ENCODE measurements around the gene GNG12. TPM values are rescaled to one million over a fixed set of nuclear protein-coding genes. Genes with fewer than 3 reads are reported as not detected.

The GNG12 gene
- total RNA-seq, 1 experiment from 2014 or later, result 102 TPM

DNA sequence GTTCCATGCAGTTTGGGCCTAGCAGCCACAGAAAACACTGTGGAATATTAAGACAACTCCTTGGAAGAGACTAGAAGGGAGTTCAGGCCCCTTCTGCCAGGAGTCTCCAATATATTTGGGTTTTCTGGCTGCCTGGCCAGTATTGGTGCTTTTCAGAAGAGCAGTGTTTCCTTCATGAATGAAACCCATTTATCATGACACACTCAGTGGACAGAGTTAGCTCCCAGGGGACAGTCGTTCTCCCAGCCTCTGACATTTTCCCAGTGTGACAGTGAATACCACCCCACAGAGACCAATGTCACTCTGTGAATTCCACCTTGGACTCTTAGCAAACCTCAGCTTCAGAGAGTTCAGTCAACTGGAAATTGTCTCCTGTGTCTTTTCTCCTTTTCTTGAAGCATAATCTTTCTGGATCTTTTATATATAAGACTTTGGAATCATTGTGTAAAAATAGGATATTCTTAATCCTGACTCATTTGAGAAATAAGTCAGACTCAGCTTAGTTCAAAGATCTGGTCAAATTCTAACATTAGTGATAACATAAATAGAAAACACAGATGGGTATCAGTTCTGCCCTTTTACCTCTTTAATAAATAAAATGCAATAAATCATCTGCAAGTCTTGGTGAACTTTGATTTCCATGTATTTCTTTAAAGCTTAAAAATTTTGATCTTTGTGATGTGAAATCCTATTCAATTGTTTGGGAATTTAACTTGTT lies 40.4 kb downstream of the GNG12 start:
- no peak overlapping the region for H2AFZ ChIP-seq
- peak overlapping the region; percentile 72 for H3K4me2 ChIP-seq
- intact Hi-C loops (cut with micrococcal nuclease; ENCODE audit: unreplicated experiment), result loop anchor here (1.0 to 2.0 kb wide), 4 partner anchors 27 to 110 kb away; no protein-coding TSS in a partner anchor
- no peaks in the 10 kb centered on the region for H3K9me3 ChIP-seq (ENCODE audit: insufficient read depth, low read depth)
- no TSS peak for BruUV-seq (replicated peaks)
- H3K79me2 ChIP-seq (ENCODE audit: low read depth), result peaks cover 81% of the 10 kb centered on the region
- H3K36me3 ChIP-seq (ENCODE audit: low read depth), result no peaks in the 10 kb centered on the region
- peak overlapping the region; percentile 84 for H3K27ac ChIP-seq
- ChIA-PET CTCF (no interaction called here), POLR2A (ENCODE audit: unreplicated experiment) (interaction anchor here (0.7 kb wide), 1 partner anchor 114 kb away, joined by 3 read pairs; no protein-coding TSS in a partner anchor)
- no peaks in the 10 kb centered on the region for H3K27me3 ChIP-seq (ENCODE audit: insufficient read depth, low read depth)
- peaks cover 31% of the 10 kb centered on the region for H3F3A ChIP-seq (ENCODE audit: insufficient read depth, low read depth)
- TF ChIP-seq EZH2 (IDR thresholded peaks at IDR 0.05; ENCODE audit: low read depth) (no peak), CTCF (conservative IDR thresholded peaks at IDR 0.05) (no peak)
- peak in 1 of 2 experiments; percentile 45 for DNase-seq
- H4K20me1 ChIP-seq (ENCODE audit: insufficient read depth), result no peaks in the 10 kb centered on the region
- no peaks in the 10 kb centered on the region for H3K9me2 ChIP-seq (ENCODE audit: insufficient read depth)
- no peak overlapping the region; the same call in 1 of the 2 replicates for H3K4me3 ChIP-seq
- peaks cover 45% of the 10 kb centered on the region for H3K4me1 ChIP-seq (replicated peaks; ENCODE audit: insufficient read depth)

- Histone ChIP-seq H2AFZ (no peak overlapping the region), H3F3A (ENCODE audit: insufficient read depth, low read depth) (peaks cover 31% of the 10 kb centered on the region), H3K9me2 (ENCODE audit: insufficient read depth) (no peaks in the 10 kb centered on the region), H3K4me3 (no peak overlapping the region; the same call in 1 of the 2 replicates), H3K27ac (peak overlapping the region; percentile 84), H3K79me2 (ENCODE audit: low read depth) (peaks cover 74% of the 10 kb centered on the region), H3K4me1 (replicated peaks; ENCODE audit: insufficient read depth) (peaks cover 45% of the 10 kb centered on the region), H3K4me2 (peak overlapping the region; percentile 72), H4K20me1 (ENCODE audit: insufficient read depth) (no peaks in the 10 kb centered on the region), H3K27me3 (ENCODE audit: insufficient read depth, low read depth) (no peaks in the 10 kb centered on the region), H3K36me3 (ENCODE audit: low read depth) (no peaks in the 10 kb centered on the region), H3K9me3 (ENCODE audit: insufficient read depth, low read depth) (no peaks in the 10 kb centered on the region)
- TF ChIP-seq CTCF (conservative IDR thresholded peaks at IDR 0.05) (no peak), EZH2 (IDR thresholded peaks at IDR 0.05; ENCODE audit: low read depth) (no peak)
- POLR2A ChIA-PET (ENCODE audit: unreplicated experiment), result no interaction called here
- intact Hi-C loops (cut with micrococcal nuclease; ENCODE audit: unreplicated experiment), result loop anchor here (1.0 to 2.0 kb wide), 4 partner anchors 26 to 109 kb away; no protein-coding TSS in a partner anchor
- TSS peak; percentile 84 for BruUV-seq (replicated peaks)
- CTCF ChIA-PET, result interaction anchor here (0.6 kb wide), 1 partner anchor 41 kb away, joined by 7 read pairs; no protein-coding TSS in a partner anchor
- peak in 1 of 2 experiments; percentile 89 for DNase-seq
Measured at GRCh38 chr1:67792103-67792502, 41.2 kb downstream of the GNG12 start.

- Histone ChIP-seq H3K4me1 (replicated peaks; ENCODE audit: insufficient read depth) (peaks cover 45% of the 10 kb centered on the region), H3K27ac (peak overlapping the region; percentile 84), H3K9me3 (ENCODE audit: insufficient read depth, low read depth) (no peaks in the 10 kb centered on the region), H3K36me3 (ENCODE audit: low read depth) (no peaks in the 10 kb centered on the region), H3K4me2 (peak overlapping the region; percentile 72), H3K79me2 (ENCODE audit: low read depth) (peaks cover 74% of the 10 kb centered on the region), H3F3A (ENCODE audit: insufficient read depth, low read depth) (peaks cover 31% of the 10 kb centered on the region), H4K20me1 (ENCODE audit: insufficient read depth) (no peaks in the 10 kb centered on the region), H3K9me2 (ENCODE audit: insufficient read depth) (no peaks in the 10 kb centered on the region), H2AFZ (no peak overlapping the region), H3K27me3 (ENCODE audit: insufficient read depth, low read depth) (no peaks in the 10 kb centered on the region), H3K4me3 (no peak overlapping the region; the same call in 1 of the 2 replicates)
- peak; percentile 60 to 84 for DNase-seq
- intact Hi-C loops (cut with micrococcal nuclease; ENCODE audit: unreplicated experiment), result loop anchor here (1.0 to 2.0 kb wide), 4 partner anchors 25 to 108 kb away; no protein-coding TSS in a partner anchor
- no peak for TF ChIP-seq EZH2 (IDR thresholded peaks at IDR 0.05; ENCODE audit: low read depth)
- CTCF ChIA-PET, result no interaction called here
- no TSS peak for BruUV-seq (replicated peaks)
- POLR2A ChIA-PET (ENCODE audit: unreplicated experiment), result interaction anchor here (0.6 to 1.0 kb wide), 2 partner anchors 39 to 45 kb away, joined by 3 to 4 read pairs; no protein-coding TSS in a partner anchor
Measured at GRCh38 chr1:67791686-67792085, 41.6 kb downstream of the GNG12 start.

Measured in PC-9 (cell line).